Activated CD8-positive, alpha-beta T cell treated with anti-CD3 and anti-CD28 coated beads for 36 hours (primary cell): Measurements from ENCODE around the gene RPS6KA5. TPM values are rescaled to one million over a fixed set of nuclear protein-coding genes. Genes with fewer than 3 reads are reported as not detected.

Source experiments
- ATAC-seq: fragments of 200-7000 bp; cut with Tn5 transposase; one replicate; pipeline ENCODE4 v1.10.0; 2021; ENCODE audit warnings: mild to moderate bottlenecking, moderate library complexity
- CTCF ChIA-PET: fragments of 350-600 bp; sonication (Branson Sonifier 250); formaldehyde crosslinking; loops from one replicate; lab custom pipeline; 2021; ENCODE audit warnings: antibody characterized with exemption; lab: Charles Lee
- POLR2A ChIA-PET: fragments of 350-600 bp; sonication (Branson Sonifier 250); formaldehyde crosslinking; loops from one replicate; lab custom pipeline; 2021; ENCODE audit warnings: antibody characterized with exemption; lab: Charles Lee
- DNase-seq: peaks from one replicate; pipeline ENCODE4 v3.0.0-alpha.2; 2020
- H3K27ac Mint-ChIP-seq: one replicate; pipeline ENCODE4 v1.8.0; 2021; ENCODE audit warnings: mild to moderate bottlenecking, mixed read lengths
- H3K27me3 Mint-ChIP-seq: one replicate; pipeline ENCODE4 v1.8.0; 2021; ENCODE audit warnings: mixed read lengths
- H3K36me3 Mint-ChIP-seq: one replicate; pipeline ENCODE4 v1.8.0; 2021; ENCODE audit warnings: low read depth, mixed read lengths
- H3K4me1 Mint-ChIP-seq: one replicate; pipeline ENCODE4 v1.8.0; 2021; ENCODE audit warnings: low read depth, mixed read lengths
- H3K4me3 Mint-ChIP-seq: one replicate; pipeline ENCODE4 v1.8.0; 2021; ENCODE audit warnings: mild to moderate bottlenecking, moderate library complexity, mixed read lengths
- H3K9me3 Mint-ChIP-seq: one replicate; pipeline ENCODE4 v1.8.0; 2021; ENCODE audit warnings: mixed read lengths
- CTCF ChIP-seq: fragments of 200-600 bp; IDR thresholded peaks from one replicate; pipeline ENCODE4 v1.8.0; 2022; ENCODE audit warnings: antibody characterized with exemption, mild to moderate bottlenecking
- intact Hi-C: fragments of 100-400 bp; cut with micrococcal nuclease; formaldehyde crosslinking; loops from one replicate; pipeline ENCODE4 v1.10.0; 2022
- total RNA-seq, 2 experiments: library from RNA; stranded (reverse); gene quantifications; one replicate each; pipeline ENCODE4 v1.2.3, GENCODE V29; 2021

RPS6KA5 gene
- total RNA-seq, 2 experiments from 2014 or later: 12.8 to 12.9 TPM

- ATAC-seq: no peak
- no peak overlapping the region for H3K27ac Mint-ChIP-seq
- peaks cover 6% of the 10 kb centered on the region for H3K36me3 Mint-ChIP-seq
- no peak overlapping the region for H3K4me3 Mint-ChIP-seq
- CTCF ChIA-PET: no interaction called here
- POLR2A ChIA-PET: interaction anchor here (0.7 to 1.0 kb wide), 2 partner anchors 12 to 186 kb away, joined by 3 read pairs; no protein-coding TSS in a partner anchor
- peaks cover 54% of the 10 kb centered on the region for H3K4me1 Mint-ChIP-seq
- peaks cover 2% of the 10 kb centered on the region for H3K9me3 Mint-ChIP-seq
- intact Hi-C loops: loop anchor here (5.0 kb wide), 2 partner anchors 43 to 47 kb away; partner anchors contain the start of gene RPS6KA5
- DNase-seq: no peak
- TF ChIP-seq CTCF: no peak
- H3K27me3 Mint-ChIP-seq: no peaks in the 10 kb centered on the region
Observed at GRCh38 chr14:91019673-91020072, 40.8 kb downstream of the RPS6KA5 start.

GRCh38 chr14:91018481-91018880 is 42.0 kb downstream of the RPS6KA5 start:
- ChIA-PET POLR2A (interaction anchor here (0.6 kb wide), 1 partner anchor 275 kb away, joined by 3 read pairs; no protein-coding TSS in a partner anchor), CTCF (no interaction called here)
- Mint-ChIP-seq H3K4me1 (peaks cover 46% of the 10 kb centered on the region), H3K27ac (no peak overlapping the region), H3K9me3 (peaks cover 2% of the 10 kb centered on the region), H3K27me3 (no peaks in the 10 kb centered on the region), H3K36me3 (peaks cover 6% of the 10 kb centered on the region), H3K4me3 (no peak overlapping the region)
- no peak for TF ChIP-seq CTCF
- intact Hi-C loops: no loop called here
- ATAC-seq: no peak
- DNase-seq: no peak

- intact Hi-C loops: no loop called here
- no peak for ATAC-seq
- no peak for TF ChIP-seq CTCF
- no peaks in the 10 kb centered on the region for H3K9me3 Mint-ChIP-seq
- peaks cover 33% of the 10 kb centered on the region for H3K4me1 Mint-ChIP-seq
- no peaks in the 10 kb centered on the region for H3K27me3 Mint-ChIP-seq
- no peak for DNase-seq
- no peak overlapping the region for H3K27ac Mint-ChIP-seq
- H3K36me3 Mint-ChIP-seq: peaks cover 5% of the 10 kb centered on the region
- H3K4me3 Mint-ChIP-seq: no peak overlapping the region
- CTCF ChIA-PET: no interaction called here
- POLR2A ChIA-PET: interaction anchor here (0.9 kb wide), 1 partner anchor 97 kb away, joined by 3 read pairs; the partner anchor contains the start of gene DGLUCY
Observed at GRCh38 chr14:91016800-91017410, 43.5 kb downstream of the RPS6KA5 start.

- no peak for TF ChIP-seq CTCF
- POLR2A ChIA-PET: no interaction called here
- no peaks in the 10 kb centered on the region for H3K9me3 Mint-ChIP-seq
- no peaks in the 10 kb centered on the region for H3K27me3 Mint-ChIP-seq
- peaks cover 9% of the 10 kb centered on the region for H3K36me3 Mint-ChIP-seq
- no peak overlapping the region for H3K4me3 Mint-ChIP-seq
- CTCF ChIA-PET: interaction anchor here (1.0 to 1.9 kb wide), 2 partner anchors 40 to 112 kb away, joined by 3 to 4 read pairs; no protein-coding TSS in a partner anchor
- ATAC-seq (no peak), DNase-seq (no peak)
- H3K4me1 Mint-ChIP-seq: peaks cover 30% of the 10 kb centered on the region
- H3K27ac Mint-ChIP-seq: no peak overlapping the region
- intact Hi-C loops: no loop called here
Observed at GRCh38 chr14:91015435-91015834, 45.0 kb downstream of the RPS6KA5 start.

GRCh38 chr14:91012045-91012444 is 48.4 kb downstream of the RPS6KA5 start:
- H3K36me3 Mint-ChIP-seq: peaks cover 8% of the 10 kb centered on the region
- no peak overlapping the region for H3K4me3 Mint-ChIP-seq
- intact Hi-C loops: no loop called here
- no peak for TF ChIP-seq CTCF
- ChIA-PET CTCF (interaction anchor here (1.1 to 1.9 kb wide), 4 partner anchors 10 to 161 kb away, joined by 3 to 5 read pairs (median 4); no protein-coding TSS in a partner anchor), POLR2A (interaction anchor here (1.6 kb wide), 1 partner anchor 49 kb away, joined by 4 read pairs; no protein-coding TSS in a partner anchor)
- H3K9me3 Mint-ChIP-seq: no peaks in the 10 kb centered on the region
- DNase-seq: no peak
- ATAC-seq: no peak
- H3K27ac Mint-ChIP-seq: no peak overlapping the region
- H3K27me3 Mint-ChIP-seq: no peaks in the 10 kb centered on the region
- peaks cover 45% of the 10 kb centered on the region for H3K4me1 Mint-ChIP-seq
